IMR-90 (cell line): ENCODE measurements around the gene TBC1D12. TPM values are rescaled to one million over a fixed set of nuclear protein-coding genes. Genes with fewer than 3 reads are reported as not detected.

Experiments
- ATAC-seq: fragments of 200-7000 bp; cut with Tn5 transposase; 2 replicates; pipeline ENCODE4 v1.9.1; 2020; ENCODE audit warnings: low read depth, mild to moderate bottlenecking, moderate library complexity
- BruUV-seq: library from RNA; stranded (reverse); fragments of 400-500 nt; replicated peaks from 2 replicates; lab custom pipeline; 2021; lab: Mats Ljungman, UMichigan
- CTCF ChIA-PET: fragments of 300-600 bp; formaldehyde crosslinking; extraction: SDS; loops from one replicate; lab custom pipeline; 2021; ENCODE audit warnings: antibody characterized with exemption; lab: Yijun Ruan, JAX
- POLR2A ChIA-PET: fragments of 300-600 bp; sonication (Branson Sonifier 250); formaldehyde crosslinking; loops from one replicate; lab custom pipeline; 2022; ENCODE audit warnings: antibody characterized with exemption; ENCODE audit not compliant: unreplicated experiment; lab: Charles Lee
- DNase-seq: peaks from one replicate; pipeline ENCODE4 v3.0.0; 2013
- H2AFZ ChIP-seq: replicated peaks from 2 replicates; pipeline ENCODE3; 2013; ENCODE audit warnings: low read length, mild to moderate bottlenecking; ENCODE audit not compliant: poor library complexity
- H2AK5ac ChIP-seq: 2 replicates; pipeline ENCODE4 v1.6.1; 2013; ENCODE audit warnings: low read depth, low read length, inconsistent platforms
- H2AK9ac ChIP-seq: replicated peaks from 2 replicates; pipeline ENCODE3; 2013; ENCODE audit warnings: mild to moderate bottlenecking, low read depth, low read length, moderate library complexity; ENCODE audit not compliant: poor library complexity
- H2BK120ac ChIP-seq: 2 replicates; pipeline ENCODE4 v1.6.1; 2013; ENCODE audit warnings: low read depth, low read length, inconsistent platforms
- H2BK15ac ChIP-seq: 3 replicates; pipeline ENCODE4 v1.6.1; 2013; ENCODE audit warnings: low read depth, low read length, inconsistent platforms
- H2BK20ac ChIP-seq: 2 replicates; pipeline ENCODE4 v1.6.1; 2013; ENCODE audit warnings: low read depth, mild to moderate bottlenecking, inconsistent platforms, low read length, moderate library complexity
- H2BK5ac ChIP-seq: 2 replicates; pipeline ENCODE4 v1.6.1; 2013; ENCODE audit warnings: mild to moderate bottlenecking, low read depth, low read length, inconsistent platforms; ENCODE audit not compliant: poor library complexity, severe bottlenecking
- H3K14ac ChIP-seq: replicated peaks from 2 replicates; pipeline ENCODE4 v1.6.1; 2013; ENCODE audit warnings: low read depth, low read length, inconsistent platforms
- H3K18ac ChIP-seq: 2 replicates; pipeline ENCODE4 v1.6.1; 2013; ENCODE audit warnings: low read depth, low read length, control low read depth
- H3K23ac ChIP-seq: 2 replicates; pipeline ENCODE4 v1.6.1; 2013; ENCODE audit warnings: low read depth, low read length, inconsistent platforms
- H3K27ac ChIP-seq: 2 replicates; pipeline ENCODE4 v1.5.1; 2013; ENCODE audit warnings: mild to moderate bottlenecking, control low read depth, low read length; ENCODE audit not compliant: insufficient read depth
- H3K27me3 ChIP-seq: 2 replicates; pipeline ENCODE4 v1.6.1; 2013; ENCODE audit warnings: low read length; ENCODE audit not compliant: control insufficient read depth, insufficient read depth
- H3K36me3 ChIP-seq: 2 replicates; pipeline ENCODE4 v1.6.1; 2013; ENCODE audit warnings: low read length, mixed read lengths; ENCODE audit not compliant: control insufficient read depth, insufficient read depth
- H3K4ac ChIP-seq: 2 replicates; pipeline ENCODE4 v1.6.1; 2013; ENCODE audit warnings: low read depth, low read length, inconsistent platforms
- H3K4me1 ChIP-seq: 2 replicates; pipeline ENCODE4 v1.6.1; 2013; ENCODE audit warnings: low read length, mixed read lengths; ENCODE audit not compliant: control insufficient read depth, insufficient read depth
- H3K4me2 ChIP-seq: 2 replicates; pipeline ENCODE4 v1.6.1; 2013; ENCODE audit warnings: low read depth, mild to moderate bottlenecking, control low read depth, low read length, moderate library complexity
- H3K4me3 ChIP-seq: 2 replicates; pipeline ENCODE4 v1.5.1; 2013; ENCODE audit warnings: low read depth, mild to moderate bottlenecking, control low read depth, low read length, moderate library complexity; ENCODE audit not compliant: insufficient read depth
- H3K56ac ChIP-seq: 2 replicates; pipeline ENCODE4 v1.6.1; 2013; ENCODE audit warnings: low read length, inconsistent platforms; ENCODE audit not compliant: insufficient read depth; ENCODE audit errors: extremely low read depth
- H3K79me1 ChIP-seq, 2 experiments: 2 replicates each; pipeline ENCODE4 v1.6.1; 2013; ENCODE audit warnings: low read length in 2 of 2, inconsistent platforms in 1 of 2, low read depth in 1 of 2
- H3K9ac ChIP-seq: 2 replicates; pipeline ENCODE4 v1.6.1; 2013; ENCODE audit warnings: low read depth, low read length, control low read depth
- H3K9me1 ChIP-seq: 2 replicates; pipeline ENCODE4 v1.6.1; 2013; ENCODE audit warnings: low read length, inconsistent platforms; ENCODE audit not compliant: insufficient read depth
- H3K9me3 ChIP-seq: 2 replicates; pipeline ENCODE4 v1.6.1; 2013; ENCODE audit warnings: low read length; ENCODE audit not compliant: control insufficient read depth, insufficient read depth
- H4K20me1 ChIP-seq: 2 replicates; pipeline ENCODE4 v1.6.1; 2013; ENCODE audit warnings: low read length, inconsistent platforms; ENCODE audit not compliant: insufficient read depth
- H4K5ac ChIP-seq: 2 replicates; pipeline ENCODE4 v1.6.1; 2013; ENCODE audit warnings: mild to moderate bottlenecking, low read depth, low read length, control low read depth
- H4K8ac ChIP-seq, 2 experiments: 2 replicates each; pipeline ENCODE4 v1.6.1; 2013; ENCODE audit warnings: low read depth in 2 of 2, low read length in 2 of 2, control low read depth in 1 of 2, inconsistent platforms in 1 of 2
- H4K91ac ChIP-seq: 2 replicates; pipeline ENCODE4 v1.6.1; 2013; ENCODE audit warnings: low read depth, low read length, inconsistent platforms; ENCODE audit not compliant: insufficient read depth
- CHD1 ChIP-seq: IDR thresholded peaks from 2 replicates; pipeline ENCODE4 v1.6.1; 2012; ENCODE audit warnings: low read depth, low read length, improper control_type of control experiment
- MAFK ChIP-seq: IDR thresholded peaks from 2 replicates; pipeline ENCODE4 v1.6.1; 2012; ENCODE audit warnings: low read depth, low read length, improper control_type of control experiment
- dilution Hi-C: fragments of 300-500 bp; cut with HindIII; formaldehyde crosslinking; loops from one replicate; pipeline ENCODE4 v1.14.3; 2018; ENCODE audit warnings: low sequenced_read_pairs; ENCODE audit not compliant: unreplicated experiment
- in situ Hi-C: fragments of 300-500 bp; cut with MboI; formaldehyde crosslinking; loops from 3 replicates; pipeline ENCODE4 v1.14.3; 2019; ENCODE audit warnings: low sequenced_read_pairs, inconsistent platforms, mixed read lengths
- intact Hi-C: fragments of 100-400 bp; cut with micrococcal nuclease; formaldehyde crosslinking; loops from 2 replicates; pipeline ENCODE4 v1.10.0; 2022
- polyA plus RNA-seq, 3 experiments: library from polyadenylated mRNA; depleted of rRNA; stranded (reverse); fragments of >200 nt; gene quantifications; 2 replicates each; pipeline ENCODE4 v1.2.3, GENCODE V29; 2012; ENCODE audit warnings: low replicate concordance in 1 of 3
- total RNA-seq: library from RNA; depleted of rRNA; stranded (reverse); fragments of >200 nt; gene quantifications from 2 replicates; pipeline ENCODE4 v1.2.3, GENCODE V29; 2012

The TBC1D12 gene
- total and polyA plus RNA-seq, 2 of the 4 experiments (the other 2 are of a cell fraction) = 1.9 to 5.4 TPM

- TF ChIP-seq CHD1 (no peak), MAFK (no peak)
- Histone ChIP-seq H4K91ac (no peak overlapping the region), H3K79me1 (peaks cover 2 to 7% of the 10 kb centered on the region in 2 experiments; a peak in 2 of 4 replicates), H2BK20ac (no peak overlapping the region), H3K36me3 (peaks cover 3% of the 10 kb centered on the region), H4K20me1 (no peaks in the 10 kb centered on the region), H2BK15ac (no peak overlapping the region), H4K5ac (no peak overlapping the region), H3K4me1 (no peaks in the 10 kb centered on the region), H2AK5ac (no peak overlapping the region), H3K9ac (no peak overlapping the region), H3K14ac (no peak overlapping the region), H2AFZ (no peak overlapping the region), H3K4me2 (no peak overlapping the region), H2BK5ac (no peak overlapping the region), H3K23ac (no peak overlapping the region), H3K9me1 (no peaks in the 10 kb centered on the region), H3K9me3 (peaks cover 5% of the 10 kb centered on the region; the same call in 1 of the 2 replicates), H2BK120ac (no peak overlapping the region), H3K56ac (no peak overlapping the region), H4K8ac (no peak overlapping the region), H3K27me3 (no peaks in the 10 kb centered on the region), H3K18ac (no peak overlapping the region), H3K27ac (no peak overlapping the region), H2AK9ac (no peak overlapping the region), H3K4me3 (no peak overlapping the region), H3K4ac (no peak overlapping the region)
- no peak for DNase-seq
- intact Hi-C loops (no loop called here), dilution Hi-C loops (no loop called here), in situ Hi-C loops (no loop called here)
- no TSS peak for BruUV-seq
- CTCF ChIA-PET = no interaction called here
- ATAC-seq = no peak
- POLR2A ChIA-PET = no interaction called here
These were observed 59.8 kb downstream of the TBC1D12 start for GRCh38 chr10:94462130-94462529.
